ENCODE measurements around the gene PLCXD3. TPM values are rescaled to one million over a fixed set of nuclear protein-coding genes. Genes with fewer than 3 reads are reported as not detected.

The PLCXD3 gene
- total RNA-seq, 1 donor from 2014 or later: not detected

- Mint-ChIP-seq H3K4me3 (ENCODE audit: unreplicated experiment) (no peak overlapping the region), H3K9me3 (ENCODE audit: unreplicated experiment) (no peaks in the 10 kb centered on the region), H3K27me3 (ENCODE audit: unreplicated experiment) (no peaks in the 10 kb centered on the region), H3K4me1 (ENCODE audit: unreplicated experiment) (no peaks in the 10 kb centered on the region), H3K27ac (ENCODE audit: unreplicated experiment) (no peak overlapping the region), H3K36me3 (ENCODE audit: unreplicated experiment) (no peaks in the 10 kb centered on the region)
- DNase-seq (ENCODE audit: extremely low spot score, unreplicated experiment): no peak
- TF ChIP-seq CTCF (IDR thresholded peaks at IDR 0.05): no peak
These were observed 205.3 kb downstream of the PLCXD3 start for GRCh38 chr5:41305056-41305455.

- H3K4me1 Mint-ChIP-seq (ENCODE audit: unreplicated experiment): no peaks in the 10 kb centered on the region
- no peaks in the 10 kb centered on the region for H3K9me3 Mint-ChIP-seq (ENCODE audit: unreplicated experiment)
These were observed 214.3 kb downstream of the PLCXD3 start for GRCh38 chr5:41296066-41296465.

GRCh38 chr5:41291323-41291722, 219.1 kb downstream of the PLCXD3 start:
- no peak for DNase-seq (ENCODE audit: extremely low spot score, unreplicated experiment)
- Mint-ChIP-seq H3K9me3 (ENCODE audit: unreplicated experiment) (no peaks in the 10 kb centered on the region), H3K27ac (ENCODE audit: unreplicated experiment) (no peak overlapping the region), H3K4me1 (ENCODE audit: unreplicated experiment) (no peaks in the 10 kb centered on the region), H3K27me3 (ENCODE audit: unreplicated experiment) (no peaks in the 10 kb centered on the region), H3K4me3 (ENCODE audit: unreplicated experiment) (no peak overlapping the region), H3K36me3 (ENCODE audit: unreplicated experiment) (no peaks in the 10 kb centered on the region)
- TF ChIP-seq CTCF (IDR thresholded peaks at IDR 0.05): no peak

More at GRCh38 chr5:41296066-41296465, 214.3 kb downstream of the PLCXD3 start:
- no peaks in the 10 kb centered on the region for H3K27me3 Mint-ChIP-seq (ENCODE audit: unreplicated experiment)
- H3K36me3 Mint-ChIP-seq (ENCODE audit: unreplicated experiment): no peaks in the 10 kb centered on the region
- H3K27ac Mint-ChIP-seq (ENCODE audit: unreplicated experiment): no peak overlapping the region
- no peak for TF ChIP-seq CTCF (IDR thresholded peaks at IDR 0.05)
- DNase-seq (ENCODE audit: extremely low spot score, unreplicated experiment): no peak
- no peak overlapping the region for H3K4me3 Mint-ChIP-seq (ENCODE audit: unreplicated experiment)

- Mint-ChIP-seq H3K4me3 (ENCODE audit: unreplicated experiment) (no peak overlapping the region), H3K4me1 (ENCODE audit: unreplicated experiment) (no peaks in the 10 kb centered on the region), H3K36me3 (ENCODE audit: unreplicated experiment) (no peaks in the 10 kb centered on the region), H3K9me3 (ENCODE audit: unreplicated experiment) (no peaks in the 10 kb centered on the region), H3K27me3 (ENCODE audit: unreplicated experiment) (no peaks in the 10 kb centered on the region), H3K27ac (ENCODE audit: unreplicated experiment) (no peak overlapping the region)
- TF ChIP-seq CTCF (IDR thresholded peaks at IDR 0.05): no peak
- DNase-seq (ENCODE audit: extremely low spot score, unreplicated experiment): no peak
These were observed 219.6 kb downstream of the PLCXD3 start for GRCh38 chr5:41290810-41291209.

GRCh38 chr5:41289970-41290464, 220.4 kb downstream of the PLCXD3 start:
- Mint-ChIP-seq H3K4me1 (ENCODE audit: unreplicated experiment) (no peaks in the 10 kb centered on the region), H3K36me3 (ENCODE audit: unreplicated experiment) (no peaks in the 10 kb centered on the region), H3K27ac (ENCODE audit: unreplicated experiment) (no peak overlapping the region), H3K27me3 (ENCODE audit: unreplicated experiment) (no peaks in the 10 kb centered on the region), H3K4me3 (ENCODE audit: unreplicated experiment) (no peak overlapping the region), H3K9me3 (ENCODE audit: unreplicated experiment) (no peaks in the 10 kb centered on the region)
- TF ChIP-seq CTCF (IDR thresholded peaks at IDR 0.05): no peak
- no peak for DNase-seq (ENCODE audit: extremely low spot score, unreplicated experiment)
